ENCODE measurements around the gene TSGA10IP.

The TSGA10IP gene

DNA sequence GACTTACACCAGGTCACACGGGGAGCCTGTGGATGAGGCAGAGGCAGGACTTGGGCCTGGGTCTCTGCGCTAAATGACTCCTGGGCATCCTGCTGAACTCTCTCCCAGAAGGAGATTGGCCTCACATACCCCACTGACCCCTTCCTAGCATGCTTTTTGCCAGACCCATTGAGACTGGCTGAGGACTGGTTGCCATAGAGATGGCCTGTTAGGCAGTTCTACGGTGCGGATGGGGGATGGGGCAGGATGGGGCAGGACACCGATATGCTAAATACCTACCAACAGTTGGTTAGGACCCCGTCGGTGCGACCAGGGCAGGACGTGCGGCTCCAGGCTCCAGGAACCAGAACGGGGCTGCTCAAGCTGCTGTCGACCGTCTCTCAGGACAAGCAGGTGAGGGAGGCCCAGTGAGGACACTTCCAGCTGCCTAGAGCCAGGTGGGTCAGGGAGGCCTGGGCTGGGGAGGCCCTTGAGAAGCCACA lies at the start of gene TSGA10IP:
TSGA10IP (plus strand) TSS at position 51 of the 482 bp plus-strand sequence; CDS start at position 247, 196 bp downstream.
- DNase-seq, result no peak

DNA sequence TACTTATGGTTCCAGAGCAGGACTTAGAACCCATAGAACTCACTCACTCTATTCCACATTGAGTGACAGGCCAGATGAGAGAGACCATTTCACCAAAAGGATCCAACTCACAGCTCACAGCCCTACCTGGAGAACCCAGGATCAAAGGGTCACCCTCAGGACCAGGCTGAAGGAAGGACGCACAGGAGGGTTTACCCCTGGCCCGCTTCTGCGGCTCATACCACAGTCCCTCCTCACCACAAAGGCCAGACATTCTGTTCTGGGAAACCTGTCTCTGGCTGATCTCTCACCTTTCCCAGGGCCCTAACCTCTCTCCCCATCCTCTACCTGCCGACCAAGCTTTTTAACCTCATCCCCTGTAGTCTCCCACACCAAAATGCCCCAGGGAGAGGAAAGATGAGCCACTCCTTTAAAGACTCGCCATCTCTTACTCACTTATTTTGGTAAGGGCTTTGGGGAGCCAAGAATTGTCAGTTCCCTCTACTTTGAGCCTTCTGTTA lies 49.7 kb upstream of the TSGA10IP start:
- DNase-seq, result no peak

DNA sequence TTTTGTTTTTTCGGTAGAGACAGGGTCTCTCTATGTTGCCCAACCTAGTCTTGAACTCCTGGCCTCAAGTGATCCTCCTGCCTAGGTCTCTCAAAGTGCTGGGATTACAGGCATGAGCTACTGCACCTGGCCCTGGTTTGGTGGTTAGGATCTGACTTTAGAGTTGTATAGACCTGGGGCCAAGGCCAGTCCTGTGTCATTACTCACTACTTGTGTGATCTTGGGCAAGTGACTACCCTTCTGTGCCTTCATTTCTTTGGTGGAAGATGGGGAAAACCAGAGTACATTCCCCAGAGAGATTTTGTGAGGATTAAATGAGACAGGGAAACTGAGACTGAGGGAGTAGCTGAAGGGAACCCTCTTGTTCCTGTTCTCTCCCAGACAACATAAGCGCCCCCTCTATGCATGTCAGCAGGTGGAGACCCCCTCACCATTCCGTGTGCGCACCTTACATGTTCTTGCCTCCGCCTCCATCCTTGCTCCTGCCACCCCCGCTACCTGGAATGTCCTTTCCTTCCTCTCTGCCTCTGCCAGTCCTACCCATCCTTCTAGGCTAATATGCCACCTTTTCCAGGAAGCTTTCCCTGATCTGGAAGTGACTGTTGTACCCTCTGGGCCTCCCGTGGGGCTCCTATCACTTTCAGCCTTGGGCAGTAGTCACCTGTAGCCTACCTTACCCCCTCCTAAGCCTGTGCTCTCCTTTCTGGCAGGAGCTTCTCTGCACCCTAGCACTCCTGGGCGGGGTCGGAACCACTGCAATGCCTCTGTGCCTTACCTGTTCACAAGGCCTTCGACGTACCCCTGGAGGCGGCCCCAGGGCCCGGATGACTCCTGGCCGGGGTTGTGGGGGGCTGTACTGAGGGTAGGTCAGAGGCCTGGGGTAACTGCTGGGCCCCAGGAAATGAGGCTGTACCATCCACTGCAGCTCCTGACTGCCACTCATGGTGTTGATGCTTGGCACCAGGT lies 49.0 kb upstream of the TSGA10IP start:
- DNase-seq, result no peak

DNA sequence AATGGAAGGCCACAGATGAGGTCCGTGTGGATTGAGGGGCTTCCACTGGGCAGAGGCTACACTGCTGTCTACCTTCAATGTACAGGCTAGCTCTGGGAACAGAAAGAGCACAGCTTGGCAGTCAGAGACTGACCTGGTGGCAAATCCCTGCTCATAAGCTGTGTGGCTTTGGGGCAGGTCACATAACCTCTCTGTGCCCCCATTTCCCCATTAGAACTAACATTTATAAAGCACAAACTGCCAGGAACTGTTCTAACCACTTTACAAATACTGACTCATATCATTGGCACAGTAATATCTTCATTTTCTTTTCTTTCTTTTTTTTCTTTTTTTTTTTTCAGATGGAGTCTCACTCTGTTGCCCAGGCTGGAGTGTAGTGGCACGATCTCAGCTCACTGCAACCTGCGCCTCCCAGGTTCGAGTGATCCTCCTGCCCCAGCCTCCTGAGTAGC lies 48.2 kb upstream of the TSGA10IP start:
- DNase-seq, result no peak

DNA sequence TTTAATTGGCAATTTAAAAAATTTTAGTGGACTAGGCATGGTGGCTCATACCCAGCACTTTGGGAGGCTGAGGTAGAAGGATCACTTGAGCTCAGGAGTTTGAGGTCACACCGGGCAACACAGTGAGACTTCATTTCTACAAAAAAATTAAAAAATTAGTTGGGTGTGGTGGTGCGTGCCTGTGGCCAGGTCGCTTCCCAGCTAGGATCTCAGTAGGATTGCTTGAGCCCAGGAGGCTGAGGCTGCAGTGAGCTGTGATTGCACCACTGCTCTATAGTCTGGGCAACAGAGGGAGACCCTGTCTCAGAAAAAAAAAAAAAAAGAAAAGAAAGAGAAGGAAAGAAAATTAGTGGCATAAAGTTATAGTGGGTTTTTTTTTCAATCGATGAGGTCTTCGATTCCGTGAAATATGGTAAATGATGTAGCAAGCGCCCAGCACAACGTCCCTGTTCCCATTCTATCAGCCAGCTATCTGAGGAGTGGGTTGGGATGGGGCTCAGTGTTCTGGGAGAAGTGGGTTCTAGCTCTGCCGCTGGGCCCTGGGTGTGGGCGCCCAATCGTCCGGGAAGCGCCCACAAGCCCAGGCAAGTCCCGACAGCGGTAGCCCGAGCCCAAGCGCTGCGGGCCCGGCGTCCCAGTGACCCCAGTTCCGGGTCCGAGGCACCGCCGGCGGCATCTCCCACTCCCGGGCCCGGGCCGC lies 46.5 kb upstream of the TSGA10IP start:
- DNase-seq, result no peak

DNA sequence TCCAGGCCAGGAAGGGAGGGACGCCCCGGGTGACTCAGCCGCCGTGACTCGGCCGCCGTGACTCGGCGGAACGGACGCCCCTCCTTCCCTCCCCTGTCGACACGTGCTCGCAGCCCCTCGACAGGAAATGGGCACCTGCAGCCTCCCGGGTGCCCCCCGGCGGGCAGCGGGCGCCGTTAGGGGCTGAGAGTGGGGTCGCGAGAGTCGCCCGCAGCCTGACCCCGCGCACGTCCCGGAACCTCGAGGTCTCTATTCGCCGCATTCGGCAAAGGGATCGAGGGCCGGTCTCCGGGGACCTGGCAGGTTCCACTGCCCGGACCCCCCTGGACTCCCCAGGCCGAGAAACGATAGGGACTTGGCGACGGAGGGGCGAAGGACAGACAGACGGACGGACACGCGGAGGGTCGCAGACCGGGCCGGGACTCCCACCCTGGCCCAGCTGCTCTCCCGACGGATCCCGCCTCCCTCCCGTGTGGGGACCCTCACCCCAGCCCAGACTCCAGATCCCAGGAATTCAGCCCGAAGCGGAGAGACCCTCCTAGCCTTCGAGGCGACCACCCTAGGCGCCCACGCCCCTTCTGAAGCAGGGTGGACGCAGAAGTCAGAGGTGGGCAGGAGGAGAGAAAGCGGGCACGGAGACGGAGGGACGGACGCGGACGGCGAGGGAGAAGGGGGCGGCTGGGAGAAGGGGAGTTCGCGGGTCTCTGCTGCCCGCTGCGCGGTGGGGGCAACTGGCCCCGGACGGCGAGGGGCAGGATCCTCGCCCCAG lies 45.7 kb upstream of the TSGA10IP start:
- peak; percentile 80 for DNase-seq

DNA sequence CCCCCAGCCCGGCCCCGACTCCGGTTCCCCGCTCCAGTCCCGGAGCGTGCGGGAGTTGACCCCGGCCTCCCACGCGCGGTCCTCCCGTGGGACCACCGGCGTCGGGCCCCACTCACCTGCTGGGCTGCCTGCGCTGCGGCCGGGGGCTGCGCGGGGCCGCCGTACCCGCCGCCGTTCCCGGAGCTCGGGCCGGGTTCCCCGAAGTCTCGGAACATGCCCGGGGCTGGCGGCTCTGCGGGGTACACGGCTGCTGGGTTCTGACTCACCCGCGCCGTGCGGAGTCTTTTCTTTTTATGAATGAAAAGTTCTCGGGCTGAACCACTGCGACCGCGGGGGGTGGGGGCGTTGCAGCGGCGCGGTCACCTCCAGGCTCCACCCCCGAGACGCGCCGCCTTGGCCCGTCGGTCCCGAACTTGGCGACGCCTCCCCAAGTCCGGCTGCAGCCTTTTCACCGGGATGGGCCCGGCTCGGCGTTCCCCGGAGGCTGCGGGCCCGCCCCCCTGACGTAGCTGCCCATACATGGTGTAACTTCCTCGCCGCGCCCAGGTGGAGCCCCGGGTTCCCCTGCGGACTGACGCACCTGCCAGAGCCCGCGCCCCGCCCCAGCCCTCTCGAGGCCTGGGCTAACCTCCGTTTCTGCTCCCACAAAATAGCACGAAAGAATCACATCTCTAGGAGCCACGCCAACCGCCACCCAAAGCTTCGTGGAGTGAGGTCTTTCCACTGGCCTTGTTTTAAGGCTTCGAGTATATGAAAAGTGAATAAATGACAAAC lies 45.0 kb upstream of the TSGA10IP start, which contains the start of gene FOSL1:
FOSL1 (minus strand) TSS at position 264 of the 774 bp plus-strand sequence; CDS start at position 215, 49 bp downstream.
- peak; percentile 97 for DNase-seq

DNA sequence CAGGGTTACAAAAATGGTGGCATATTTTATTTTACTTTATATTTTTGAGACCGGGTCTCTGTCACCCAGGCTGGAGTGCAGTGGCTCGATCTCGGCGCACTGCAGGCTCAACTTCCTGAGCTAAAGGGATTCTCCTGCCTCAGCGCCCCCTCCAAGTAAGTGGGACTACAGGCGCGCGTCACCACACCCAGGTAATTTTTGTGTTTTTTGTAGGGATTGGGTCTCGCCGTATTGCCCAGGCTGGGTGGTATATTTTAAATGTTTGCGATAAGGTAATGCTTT lies 44.4 kb upstream of the TSGA10IP start:
- DNase-seq, result no peak

DNA sequence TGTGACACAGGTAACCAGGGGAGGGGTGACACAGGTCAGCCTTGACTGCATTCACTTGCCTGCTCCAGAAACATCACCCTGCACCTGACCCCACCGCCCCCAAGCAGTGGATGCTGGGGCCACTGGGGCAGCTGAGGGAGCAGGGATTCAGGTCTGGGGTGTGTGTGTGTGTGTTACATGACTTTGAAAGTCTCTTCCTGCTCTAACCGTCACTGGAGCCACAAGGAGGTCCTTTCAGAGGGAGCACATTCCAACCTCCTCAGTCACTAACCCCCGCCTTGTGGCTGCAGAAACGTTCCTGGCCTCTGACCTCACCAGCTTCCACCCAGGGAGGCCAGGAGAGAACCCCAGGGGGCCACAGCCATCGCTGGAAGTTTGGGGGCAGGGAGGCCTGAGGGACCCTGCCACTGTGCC lies 42.2 kb upstream of the TSGA10IP start:
- peak; percentile 79 for DNase-seq

DNA sequence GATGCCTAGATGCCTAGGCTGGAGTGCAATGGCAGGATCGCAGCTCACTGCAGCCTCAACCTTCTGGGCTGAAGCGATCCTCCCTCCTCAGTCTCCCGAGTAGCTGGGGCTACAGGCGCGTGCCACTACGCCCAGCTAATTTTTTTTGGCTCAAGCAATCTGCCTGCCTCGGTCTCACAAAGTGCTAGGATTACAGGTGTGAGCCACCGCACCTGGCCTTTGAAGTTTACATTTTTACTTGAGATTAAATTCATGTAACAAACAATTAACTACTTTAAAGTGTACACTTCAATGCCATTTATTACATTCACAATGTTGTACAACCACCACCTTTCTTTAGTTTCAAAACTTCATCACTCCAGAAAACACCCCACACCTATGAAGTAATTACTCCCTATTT lies 41.6 kb upstream of the TSGA10IP start:
- DNase-seq, result no peak

DNA sequence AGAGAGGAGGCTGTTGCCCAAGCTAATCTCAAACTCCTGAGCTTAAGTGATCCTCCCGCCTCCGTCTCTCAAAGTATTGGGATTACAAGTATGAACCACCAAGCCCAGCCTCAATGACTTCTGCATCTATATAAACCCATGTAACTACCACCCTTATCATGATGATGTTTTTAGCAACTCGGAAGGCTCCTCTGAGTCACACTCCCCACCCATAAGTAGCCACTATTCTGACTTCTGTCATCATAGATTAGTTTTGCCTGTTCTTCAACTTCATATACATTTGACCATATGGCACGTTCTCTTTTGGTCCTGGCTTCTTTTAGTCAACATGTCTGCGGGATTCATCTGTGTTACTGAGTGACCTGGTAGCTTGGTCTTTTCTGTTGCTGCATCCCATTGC lies 38.7 kb upstream of the TSGA10IP start:
- DNase-seq, result no peak

DNA sequence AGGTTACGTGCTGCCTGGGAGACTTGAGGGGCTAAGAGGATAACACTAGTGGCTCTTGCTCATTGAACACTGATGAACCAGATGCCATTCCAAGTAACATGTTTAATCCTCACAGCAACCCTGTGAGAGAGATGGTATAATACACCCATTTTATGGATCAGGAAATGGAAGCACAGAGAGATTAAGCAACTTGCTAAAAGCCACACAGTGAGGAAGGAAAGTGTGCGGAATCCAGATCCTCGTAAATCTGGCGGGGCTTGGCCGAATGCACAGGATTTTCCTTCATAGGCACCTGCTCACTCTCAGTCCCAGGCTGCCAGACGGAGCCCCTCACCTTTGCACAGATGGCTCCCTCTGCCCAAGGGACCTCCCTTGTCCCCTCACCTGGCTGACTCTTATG lies 37.4 kb upstream of the TSGA10IP start:
- DNase-seq, result no peak

DNA sequence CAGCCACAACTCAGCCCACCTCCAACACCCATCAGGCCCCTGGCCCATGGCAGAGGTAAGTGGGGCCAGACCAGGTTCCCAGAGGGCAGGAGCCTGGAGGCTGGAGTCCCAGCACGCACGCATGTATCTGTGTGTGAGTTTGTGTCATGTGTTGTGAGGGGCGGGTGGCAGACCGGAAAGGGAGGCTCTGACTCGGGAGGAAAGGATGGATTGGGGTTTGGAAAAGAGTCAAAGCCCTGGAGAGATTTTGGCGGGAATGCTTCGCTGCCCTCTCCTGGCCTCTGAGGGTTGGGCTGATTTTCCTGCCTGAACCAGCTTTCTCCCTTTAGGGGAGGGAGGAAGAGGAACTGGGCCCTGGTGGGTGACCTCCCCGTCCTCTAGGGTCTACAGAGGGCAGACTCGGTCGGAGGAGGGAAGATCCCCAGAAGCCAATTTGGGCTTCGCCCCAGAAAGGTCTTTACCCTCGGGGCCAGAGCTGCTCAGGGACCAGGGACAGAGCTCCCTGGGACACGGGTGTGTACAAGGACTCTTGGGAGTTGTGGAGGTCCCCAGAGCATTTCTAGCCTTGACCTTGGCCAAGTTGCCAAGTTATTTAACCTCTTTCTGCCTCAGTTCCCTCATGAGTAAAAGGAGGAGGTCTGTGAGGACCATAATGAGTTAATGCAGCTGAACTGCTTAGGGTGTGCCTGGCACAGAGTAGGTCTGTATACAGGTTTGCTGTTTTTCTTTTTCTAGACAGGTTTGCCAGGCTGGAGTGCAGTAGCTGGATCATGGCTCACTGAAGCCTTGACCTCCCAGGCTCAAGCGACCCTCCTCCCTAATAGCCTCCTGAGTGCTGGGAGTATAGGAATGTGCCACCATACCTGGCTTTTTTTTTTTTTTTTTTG lies 33.4 kb upstream of the TSGA10IP start:
- peak; percentile 85 for DNase-seq

DNA sequence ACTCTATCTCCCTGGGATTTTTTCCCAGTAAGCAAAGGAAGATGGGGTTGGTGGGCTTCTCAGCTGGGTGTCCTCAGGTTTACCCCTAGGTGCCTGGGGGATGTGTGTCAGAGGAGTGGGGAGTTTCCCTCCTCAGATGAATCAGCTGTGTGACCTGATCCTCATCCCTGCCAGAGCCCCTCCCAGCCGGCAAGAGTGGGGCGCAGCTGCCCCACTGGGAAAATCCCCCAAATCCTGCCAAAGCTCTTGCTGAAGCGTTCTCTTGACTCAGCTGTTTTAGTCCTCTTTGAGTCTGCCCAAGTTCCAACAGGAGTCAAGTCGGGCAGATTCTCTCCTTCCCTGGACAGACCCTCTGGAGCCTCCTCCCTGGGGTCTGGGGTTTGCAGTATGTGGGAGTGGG lies 32.4 kb upstream of the TSGA10IP start:
- peak; percentile 68 for DNase-seq

DNA sequence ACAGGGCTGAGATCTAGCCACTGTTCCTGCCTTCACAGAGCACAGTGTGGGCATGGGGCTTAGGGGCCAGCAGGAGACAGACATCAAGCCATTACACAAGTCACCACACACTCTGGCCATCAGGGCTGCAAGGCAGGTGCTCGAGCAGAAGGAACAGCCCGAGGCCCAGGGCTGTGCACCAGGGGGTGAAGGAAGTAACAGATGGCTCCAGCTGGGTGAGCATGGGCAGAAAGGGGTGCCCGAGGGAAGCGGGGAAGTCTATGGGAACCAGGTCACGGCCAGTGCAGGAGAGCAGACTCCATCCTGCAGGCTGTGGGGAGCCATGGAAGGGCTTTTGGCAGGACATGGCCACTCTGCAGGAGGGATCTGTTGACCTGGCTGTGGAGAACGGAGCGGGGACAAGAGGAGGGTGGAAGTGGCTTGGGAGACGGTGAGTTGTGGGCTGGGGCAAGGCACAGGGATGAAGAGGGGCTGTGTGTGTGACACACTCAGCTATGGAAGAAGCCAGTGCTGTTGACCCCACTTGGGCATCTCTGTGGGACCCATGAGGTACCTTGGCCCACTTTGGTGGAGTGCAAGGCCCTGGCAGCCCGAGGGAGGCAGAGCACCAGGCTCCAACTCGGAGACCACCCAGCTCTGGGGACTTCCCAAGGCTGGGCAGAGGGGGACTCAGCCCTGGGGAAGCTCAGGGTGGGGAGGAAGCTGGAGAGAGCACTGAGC lies 30.0 kb upstream of the TSGA10IP start:
- DNase-seq, result no peak

DNA sequence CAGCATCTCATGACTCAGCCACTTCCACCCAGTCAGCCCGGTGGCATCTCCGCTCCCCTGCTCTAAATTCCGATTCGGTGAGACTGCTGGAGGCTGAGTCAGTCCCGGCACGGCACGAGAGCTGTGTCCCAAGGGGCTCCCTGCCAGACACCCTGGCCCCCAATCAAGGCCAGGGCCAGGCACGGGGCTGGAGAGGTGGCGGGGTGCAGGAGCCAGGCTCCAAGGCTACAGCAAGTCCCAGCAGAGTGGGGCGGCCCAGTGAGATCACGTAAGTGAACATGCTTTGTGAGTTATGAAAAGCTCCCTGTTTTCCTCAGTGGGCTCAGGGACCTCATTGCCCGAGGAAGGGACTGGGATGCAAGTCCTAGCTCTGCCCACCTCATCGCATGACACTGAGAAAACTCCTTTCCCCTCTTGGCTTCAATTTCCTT lies 29.4 kb upstream of the TSGA10IP start:
- peak; percentile 97 for DNase-seq

DNA sequence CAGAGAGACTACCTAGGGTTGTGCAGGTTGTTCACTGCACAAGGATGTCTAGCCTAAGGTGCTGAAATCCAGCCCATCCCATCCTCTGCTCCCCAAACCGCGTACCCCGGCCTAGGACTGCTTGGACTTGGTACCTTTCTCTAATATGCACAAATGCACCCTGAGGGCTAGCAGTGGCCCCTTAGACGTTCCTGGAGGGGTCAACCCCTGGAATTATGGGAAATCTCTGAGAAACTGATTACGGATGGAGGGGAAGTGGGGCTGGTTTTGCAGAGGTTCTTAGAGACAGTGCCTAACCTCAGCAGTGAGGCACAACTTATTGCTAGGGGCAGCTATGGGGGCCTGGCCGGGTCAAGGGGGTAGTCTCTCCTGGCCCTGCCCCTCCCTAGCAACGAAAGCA lies 28.9 kb upstream of the TSGA10IP start:
- no peak for DNase-seq

DNA sequence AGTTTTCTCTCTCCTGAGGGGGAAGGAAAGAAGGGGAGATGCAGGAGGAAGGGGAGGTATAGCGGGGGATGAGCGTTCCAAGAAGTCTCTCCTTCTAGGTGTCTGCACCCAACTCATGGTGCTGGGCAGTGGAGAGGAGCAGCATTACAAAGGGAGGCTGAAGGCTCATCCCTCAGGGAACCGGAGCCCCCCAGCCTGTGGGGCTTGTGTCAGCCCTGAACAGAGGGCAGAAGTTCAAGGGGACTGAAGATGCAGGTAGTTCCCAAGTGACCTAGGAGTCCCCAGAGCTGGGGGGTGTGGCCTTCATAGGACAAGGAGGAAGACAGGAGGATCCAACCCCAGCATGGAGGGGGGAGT lies 28.2 kb upstream of the TSGA10IP start:
- DNase-seq, result no peak

DNA sequence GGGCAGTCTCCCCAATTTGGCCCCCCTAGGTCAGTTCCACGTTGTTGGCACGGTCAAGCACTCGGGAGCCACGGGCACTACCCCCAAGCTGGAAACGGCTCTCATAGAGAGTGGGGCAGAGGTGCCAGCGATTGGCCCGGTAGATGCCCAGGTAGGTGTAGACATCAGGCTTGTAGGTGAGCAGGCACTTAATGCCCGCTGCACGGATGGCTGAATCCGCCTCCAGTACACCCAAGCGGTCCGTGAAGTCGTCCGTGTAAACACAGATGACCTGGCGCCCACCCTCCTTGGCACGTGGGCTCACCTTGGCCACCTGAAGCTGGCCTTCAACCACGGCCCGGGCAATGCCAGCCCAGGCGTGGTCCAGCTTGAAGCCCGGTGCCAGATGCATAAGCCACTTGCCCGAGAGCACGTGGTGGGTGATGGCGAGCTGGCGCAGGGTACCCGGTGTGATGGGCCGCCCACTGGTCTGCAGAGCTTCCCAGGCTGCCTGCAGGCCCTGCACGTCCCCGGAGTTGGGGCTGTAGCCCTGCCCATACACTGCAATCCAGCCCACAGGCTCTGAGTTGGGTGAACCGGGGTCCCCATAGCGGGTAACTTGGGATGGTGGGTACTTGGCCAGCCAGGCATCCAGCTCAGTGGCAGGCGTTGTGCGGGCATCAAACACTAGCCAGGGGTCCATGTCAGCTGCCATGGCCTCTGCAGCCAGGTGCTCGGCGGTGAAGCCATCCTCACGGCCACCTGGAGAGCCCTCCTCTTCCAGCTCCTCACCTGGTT lies 27.7 kb upstream of the TSGA10IP start:
- DNase-seq, result no peak
